Duodenal mucosa (tissue), 2 donors: Measurements from ENCODE around the gene GLP1R.
A peak's percentile ranks its signal among the peaks of the same experiment; 100 is the strongest.

Experiments
- H3K27ac ChIP-seq: one replicate; pipeline ENCODE4 v1.7.0; 2013; ENCODE audit warnings: low read depth, low read length
- H3K27me3 ChIP-seq, 2 donors: one replicate each; pipeline ENCODE4 v1.7.0; 2013; ENCODE audit warnings: low read length in 2 of 2, control low read depth in 1 of 2; ENCODE audit not compliant: insufficient read depth in 2 of 2, control insufficient read depth in 1 of 2
- H3K36me3 ChIP-seq, 2 donors: one replicate each; pipeline ENCODE4 v1.7.0; 2013; ENCODE audit warnings: low read length in 2 of 2, control low read depth in 1 of 2; ENCODE audit not compliant: insufficient read depth in 2 of 2, control insufficient read depth in 1 of 2
- H3K4me1 ChIP-seq, 2 donors: one replicate each; pipeline ENCODE4 v1.7.0; 2013; ENCODE audit warnings: low read length in 2 of 2, control low read depth in 1 of 2; ENCODE audit not compliant: insufficient read depth in 2 of 2, control insufficient read depth in 1 of 2
- H3K4me3 ChIP-seq, 2 donors: one replicate each; pipeline ENCODE4 v1.7.0; 2013; ENCODE audit warnings: low read length in 2 of 2, low read depth in 1 of 2
- H3K9ac ChIP-seq, 2 donors: one replicate each; pipeline ENCODE4 v1.7.0; 2013; ENCODE audit warnings: low read length in 2 of 2, low read depth in 1 of 2
- H3K9me3 ChIP-seq, 2 donors: one replicate each; pipeline ENCODE4 v1.7.0; 2013; ENCODE audit warnings: low read length in 2 of 2, control low read depth in 1 of 2; ENCODE audit not compliant: control insufficient read depth in 1 of 2

The GLP1R gene

GRCh38 chr6:39048481-39049399 lies at the start of gene GLP1R:
GLP1R (plus strand) TSS chr6:39048781; CDS start chr6:39048841, 60 bp downstream.
- peaks cover 19 to 37% of the 10 kb centered on the region in 2 donors for H3K27me3 ChIP-seq
- no peak within 1 kb of the TSS for H3K9ac ChIP-seq
- no peaks in the 10 kb centered on the region for H3K9me3 ChIP-seq
- H3K4me3 ChIP-seq: peak within 1 kb of the TSS; percentile 29 to 50
- H3K4me1 ChIP-seq: peaks cover 8 to 10% of the 10 kb centered on the region in 2 donors
- H3K36me3 ChIP-seq: no peaks in the 10 kb centered on the region
- no peak within 1 kb of the TSS for H3K27ac ChIP-seq

- no peaks in the 10 kb centered on the region for H3K9me3 ChIP-seq
- no peaks in the 10 kb centered on the region for H3K4me1 ChIP-seq
- no peaks in the 10 kb centered on the region for H3K36me3 ChIP-seq
- no peak overlapping the region for H3K27ac ChIP-seq
- H3K27me3 ChIP-seq: peaks cover 0 to 9% of the 10 kb centered on the region in 2 donors
- no peak overlapping the region for H3K4me3 ChIP-seq
- H3K9ac ChIP-seq: no peak overlapping the region
These were observed 45.5 kb upstream of the GLP1R start for GRCh38 chr6:39003072-39003471.

GRCh38 chr6:39003492-39003891 lies 45.1 kb upstream of the GLP1R start:
- Histone ChIP-seq H3K4me1 (no peaks in the 10 kb centered on the region), H3K27me3 (peaks cover 0 to 9% of the 10 kb centered on the region in 2 donors)

GRCh38 chr6:39004801-39005200 lies 43.8 kb upstream of the GLP1R start:
- Histone ChIP-seq H3K4me3 (no peak overlapping the region), H3K27me3 (peaks cover 0 to 9% of the 10 kb centered on the region in 2 donors), H3K9ac (no peak overlapping the region), H3K9me3 (no peaks in the 10 kb centered on the region), H3K4me1 (no peaks in the 10 kb centered on the region), H3K27ac (no peak overlapping the region), H3K36me3 (no peaks in the 10 kb centered on the region)

More at GRCh38 chr6:39003492-39003891, 45.1 kb upstream of the GLP1R start:
- H3K36me3 ChIP-seq: no peaks in the 10 kb centered on the region
- H3K9ac ChIP-seq: no peak overlapping the region
- H3K9me3 ChIP-seq: no peaks in the 10 kb centered on the region
- H3K4me3 ChIP-seq: no peak overlapping the region
- no peak overlapping the region for H3K27ac ChIP-seq

GRCh38 chr6:39005774-39006173 lies 42.8 kb upstream of the GLP1R start:
- no peak overlapping the region for H3K27ac ChIP-seq

GRCh38 chr6:39007575-39007974 lies 41.0 kb upstream of the GLP1R start:
- no peak overlapping the region for H3K9ac ChIP-seq
- no peaks in the 10 kb centered on the region for H3K9me3 ChIP-seq
- H3K4me3 ChIP-seq: no peak overlapping the region

More at GRCh38 chr6:39005774-39006173, 42.8 kb upstream of the GLP1R start:
- H3K4me3 ChIP-seq: no peak overlapping the region
- no peaks in the 10 kb centered on the region for H3K4me1 ChIP-seq
- H3K9ac ChIP-seq: no peak overlapping the region
- H3K9me3 ChIP-seq: no peaks in the 10 kb centered on the region
- H3K36me3 ChIP-seq: no peaks in the 10 kb centered on the region
- peaks cover 0 to 7% of the 10 kb centered on the region in 2 donors for H3K27me3 ChIP-seq

GRCh38 chr6:39008737-39009136 lies 39.8 kb upstream of the GLP1R start:
- no peaks in the 10 kb centered on the region for H3K4me1 ChIP-seq
- H3K27ac ChIP-seq: no peak overlapping the region
- no peak overlapping the region for H3K9ac ChIP-seq
- H3K9me3 ChIP-seq: no peaks in the 10 kb centered on the region
- peaks cover 0 to 11% of the 10 kb centered on the region in 2 donors for H3K27me3 ChIP-seq
- no peak overlapping the region for H3K4me3 ChIP-seq
- no peaks in the 10 kb centered on the region for H3K36me3 ChIP-seq

More at GRCh38 chr6:39007575-39007974, 41.0 kb upstream of the GLP1R start:
- H3K27me3 ChIP-seq: peaks cover 0 to 11% of the 10 kb centered on the region in 2 donors
- H3K4me1 ChIP-seq: no peaks in the 10 kb centered on the region
- H3K36me3 ChIP-seq: no peaks in the 10 kb centered on the region
- no peak overlapping the region for H3K27ac ChIP-seq

GRCh38 chr6:39009476-39009875 lies 39.1 kb upstream of the GLP1R start:
- Histone ChIP-seq H3K36me3 (no peaks in the 10 kb centered on the region), H3K27me3 (peaks cover 0 to 11% of the 10 kb centered on the region in 2 donors), H3K9ac (no peak overlapping the region), H3K9me3 (no peaks in the 10 kb centered on the region), H3K27ac (no peak overlapping the region), H3K4me3 (no peak overlapping the region), H3K4me1 (no peaks in the 10 kb centered on the region)

GRCh38 chr6:39016839-39017546 lies 31.6 kb upstream of the GLP1R start:
- H3K27me3 ChIP-seq: peaks cover 0 to 3% of the 10 kb centered on the region in 2 donors
- H3K27ac ChIP-seq: no peak overlapping the region
- H3K36me3 ChIP-seq: no peaks in the 10 kb centered on the region
- no peak overlapping the region for H3K4me3 ChIP-seq
- no peak overlapping the region for H3K9ac ChIP-seq
- no peaks in the 10 kb centered on the region for H3K4me1 ChIP-seq
- H3K9me3 ChIP-seq: no peaks in the 10 kb centered on the region

GRCh38 chr6:39017547-39017880 lies 31.1 kb upstream of the GLP1R start:
- no peaks in the 10 kb centered on the region for H3K36me3 ChIP-seq
- no peak overlapping the region for H3K4me3 ChIP-seq
- no peaks in the 10 kb centered on the region for H3K4me1 ChIP-seq
- no peak overlapping the region for H3K9ac ChIP-seq
- no peaks in the 10 kb centered on the region for H3K9me3 ChIP-seq
- H3K27me3 ChIP-seq: no peaks in the 10 kb centered on the region
- no peak overlapping the region for H3K27ac ChIP-seq
